Lung (tissue), 12 donors: ENCODE measurements around the gene LTBP1. TPM values are rescaled to one million over a fixed set of nuclear protein-coding genes. Genes with fewer than 3 reads are reported as not detected.

ENCODE experiments used
- ATAC-seq: fragments of 200-7000 bp; cut with Tn5 transposase; one replicate; pipeline ENCODE4 v1.9.1; 2020; ENCODE audit warnings: moderate number of reproducible peaks; ENCODE audit not compliant: insufficient read depth, low FRiP score
- DNase-seq, 3 donors: peaks; one replicate each; pipeline ENCODE4 v3.0.0-alpha.2; 2013 to 2017
- H3K27ac ChIP-seq, 2 donors: one replicate each; pipeline ENCODE4 v1.5.1; 2013; ENCODE audit warnings: mild to moderate bottlenecking in 2 of 2, moderate library complexity in 2 of 2, control low read depth in 1 of 2, inconsistent platforms in 1 of 2, low read depth in 1 of 2, low read length in 1 of 2
- H3K27me3 ChIP-seq, 3 donors: one replicate each; pipeline ENCODE4 v1.5.1; 2013; ENCODE audit warnings: low read length in 2 of 3; ENCODE audit not compliant: control insufficient read depth in 3 of 3, insufficient read depth in 3 of 3
- H3K36me3 ChIP-seq, 4 donors: one replicate each; pipeline ENCODE4 v1.5.1; 2013; ENCODE audit warnings: low read length in 4 of 4, mild to moderate bottlenecking in 1 of 4, moderate library complexity in 1 of 4; ENCODE audit not compliant: control insufficient read depth in 4 of 4, insufficient read depth in 4 of 4
- H3K4me1 ChIP-seq, 5 donors: one replicate each; pipeline ENCODE4 v1.5.1; 2013; ENCODE audit warnings: low read length in 5 of 5, mild to moderate bottlenecking in 2 of 5, moderate library complexity in 1 of 5; ENCODE audit not compliant: control insufficient read depth in 5 of 5, insufficient read depth in 5 of 5
- H3K4me3 ChIP-seq: one replicate; pipeline ENCODE4 v1.5.1; 2013; ENCODE audit warnings: mild to moderate bottlenecking, control low read depth, moderate library complexity
- H3K9ac ChIP-seq, 2 donors: one replicate each; pipeline ENCODE4 v1.5.1; 2013; ENCODE audit warnings: low read length in 2 of 2, control low read depth in 1 of 2; ENCODE audit not compliant: insufficient read depth in 1 of 2
- H3K9me3 ChIP-seq, 4 donors: one replicate each; pipeline ENCODE4 v1.5.1; 2013; ENCODE audit warnings: low read length in 3 of 4, mild to moderate bottlenecking in 1 of 4, moderate library complexity in 1 of 4; ENCODE audit not compliant: control insufficient read depth in 4 of 4, insufficient read depth in 3 of 4
- CTCF ChIP-seq: IDR thresholded peaks from 2 replicates; pipeline ENCODE4 v1.5.1; 2012; ENCODE audit warnings: mild to moderate bottlenecking; ENCODE audit errors: control extremely low read depth, extremely low read depth
- WGBS, 2 donors: extraction: QIAGEN DNeasy Blood & Tissue Kit; methylation state at CpG; one replicate each; pipeline ENCODE4 v1.1.7; 2013; 5-methylcytosine and 5-hydroxymethylcytosine counted together
- polyA plus RNA-seq, 2 donors: library from polyadenylated mRNA; stranded (reverse); fragments of 200-250 nt; gene quantifications; one replicate each; pipeline ENCODE4 v1.2.1, GENCODE V29; 2013
- total RNA-seq, 2 donors: library from RNA; depleted of rRNA in 1 of 2; stranded (reverse); fragments of >200 nt in 1 of 2; gene quantifications; one replicate each; pipeline ENCODE4 v1.2.1, GENCODE V29; 2014 to 2021
- donor health status: control.
- donor health status: control.
- donor health status: Bipolar disorder and iron deficiency.
- donor health status: healthy.
- donor health status: DM: yes; HTN: yes; CAD: no.

Gene LTBP1
- total and polyA plus RNA-seq, 4 donors = 8.8 to 57.4 (median 28.6) TPM

DNA sequence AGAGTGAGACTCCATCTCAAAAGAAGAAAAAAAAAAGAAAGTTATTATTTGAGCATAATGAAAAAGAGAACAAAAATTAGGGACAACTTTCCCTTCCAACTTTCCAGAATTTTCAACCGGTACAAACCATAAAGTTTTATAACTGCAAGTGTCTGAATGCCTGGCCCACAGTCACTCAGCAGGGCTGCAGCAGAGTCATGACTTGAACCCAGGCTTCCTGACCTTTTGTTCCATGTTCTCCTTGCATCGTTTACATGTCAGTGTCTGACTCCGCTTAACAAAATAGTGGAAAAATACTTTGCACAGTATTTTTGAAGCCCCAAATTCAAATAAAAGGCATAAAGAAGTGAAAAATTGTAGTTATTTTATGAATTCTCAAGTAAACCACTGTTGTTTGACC, 82.7 kb downstream of the LTBP1 start:
- Histone ChIP-seq H3K4me3 (no peak overlapping the region), H3K9me3 (peaks cover 0 to 5% (median 2%) of the 10 kb centered on the region in 4 donors), H3K27me3 (no peaks in the 10 kb centered on the region), H3K9ac (no peak overlapping the region), H3K36me3 (peaks cover 0 to 2% (median 0%) of the 10 kb centered on the region in 4 donors), H3K4me1 (peaks cover 0 to 12% (median 0%) of the 10 kb centered on the region in 5 donors), H3K27ac (no peak overlapping the region)
- 87 to 91% methylated on average over 3 of the region's 3 CpGs for WGBS, 2 donors
- no peak for DNase-seq
- TF ChIP-seq CTCF = no peak
- no peak for ATAC-seq

DNA sequence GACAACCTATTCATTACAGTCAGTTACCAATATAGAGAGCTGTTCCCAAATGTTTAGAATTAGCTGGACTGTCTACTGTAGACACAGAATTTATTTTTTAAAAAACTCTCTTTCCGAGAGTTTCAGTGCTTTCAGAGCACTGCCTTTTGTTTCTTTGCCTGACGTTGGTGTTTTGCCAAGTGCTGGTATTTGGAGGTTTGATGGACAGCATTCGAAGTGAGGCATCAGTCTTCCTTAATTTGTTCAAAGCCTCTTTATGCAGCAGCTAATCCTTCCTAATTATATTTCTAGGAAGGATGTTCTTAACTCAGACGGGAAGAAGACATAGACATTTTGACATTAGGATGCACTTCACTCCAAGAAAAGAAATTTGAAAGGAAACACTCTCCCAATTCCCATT, 83.2 kb downstream of the LTBP1 start:
- Histone ChIP-seq H3K27me3 (no peaks in the 10 kb centered on the region), H3K36me3 (no peaks in the 10 kb centered on the region), H3K27ac (no peak overlapping the region), H3K4me3 (no peak overlapping the region), H3K9me3 (peaks cover 0 to 2% (median under 1%) of the 10 kb centered on the region in 4 donors), H3K9ac (no peak overlapping the region), H3K4me1 (peaks cover 0 to 12% (median 0%) of the 10 kb centered on the region in 5 donors)
- TF ChIP-seq CTCF = no peak
- no peak for DNase-seq
- no peak for ATAC-seq
- WGBS, 2 donors = 59 to 80% methylated on average over 4 of the region's 4 CpGs

DNA sequence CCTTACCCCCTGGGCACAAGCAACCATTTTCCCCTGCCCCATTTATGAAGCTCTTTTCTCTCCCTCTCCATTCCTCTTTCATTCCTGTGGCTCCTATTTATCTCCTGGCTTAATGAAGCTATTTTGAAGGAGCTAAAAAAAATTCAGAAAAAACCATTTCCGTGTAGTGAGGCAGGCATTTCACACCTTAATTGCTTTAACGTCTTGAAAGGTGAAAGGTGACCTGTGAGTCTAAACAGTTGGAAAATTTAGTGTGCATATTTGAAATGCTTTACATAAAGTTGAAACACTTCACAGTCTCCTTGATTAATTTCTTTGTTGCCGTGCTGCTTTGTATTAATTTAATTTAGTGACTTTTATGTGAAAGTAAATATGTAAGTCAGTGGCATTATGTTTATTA, 83.6 kb downstream of the LTBP1 start:
- no peak overlapping the region for H3K4me3 ChIP-seq
- H3K4me1 ChIP-seq = peaks cover 0 to 12% (median 0%) of the 10 kb centered on the region in 5 donors
- no peaks in the 10 kb centered on the region for H3K36me3 ChIP-seq
- 65 to 79% methylated on average over 3 of the region's 3 CpGs for WGBS, 2 donors
- peaks cover 0 to 2% (median 0%) of the 10 kb centered on the region in 4 donors for H3K9me3 ChIP-seq
- no peak for TF ChIP-seq CTCF
- DNase-seq (no peak), ATAC-seq (no peak)
- H3K27ac ChIP-seq = no peak overlapping the region
- H3K27me3 ChIP-seq = no peaks in the 10 kb centered on the region
- no peak overlapping the region for H3K9ac ChIP-seq

GRCh38 chr2:33032245-33032644, 85.5 kb downstream of the LTBP1 start:
- no peak overlapping the region for H3K27ac ChIP-seq
- WGBS, 2 donors = 75 to 84% methylated on average over 2 of the region's 2 CpGs
- H3K9ac ChIP-seq = no peak overlapping the region
- ATAC-seq (no peak), DNase-seq (no peak)
- H3K4me1 ChIP-seq = peaks cover 0 to 12% (median 0%) of the 10 kb centered on the region in 5 donors
- H3K27me3 ChIP-seq = no peaks in the 10 kb centered on the region
- H3K9me3 ChIP-seq = peaks cover 0 to 2% (median 0%) of the 10 kb centered on the region in 4 donors
- H3K4me3 ChIP-seq = no peak overlapping the region
- no peak for TF ChIP-seq CTCF
- H3K36me3 ChIP-seq = no peaks in the 10 kb centered on the region
